Measurements from ENCODE around the gene MBNL2.

The MBNL2 gene

DNA sequence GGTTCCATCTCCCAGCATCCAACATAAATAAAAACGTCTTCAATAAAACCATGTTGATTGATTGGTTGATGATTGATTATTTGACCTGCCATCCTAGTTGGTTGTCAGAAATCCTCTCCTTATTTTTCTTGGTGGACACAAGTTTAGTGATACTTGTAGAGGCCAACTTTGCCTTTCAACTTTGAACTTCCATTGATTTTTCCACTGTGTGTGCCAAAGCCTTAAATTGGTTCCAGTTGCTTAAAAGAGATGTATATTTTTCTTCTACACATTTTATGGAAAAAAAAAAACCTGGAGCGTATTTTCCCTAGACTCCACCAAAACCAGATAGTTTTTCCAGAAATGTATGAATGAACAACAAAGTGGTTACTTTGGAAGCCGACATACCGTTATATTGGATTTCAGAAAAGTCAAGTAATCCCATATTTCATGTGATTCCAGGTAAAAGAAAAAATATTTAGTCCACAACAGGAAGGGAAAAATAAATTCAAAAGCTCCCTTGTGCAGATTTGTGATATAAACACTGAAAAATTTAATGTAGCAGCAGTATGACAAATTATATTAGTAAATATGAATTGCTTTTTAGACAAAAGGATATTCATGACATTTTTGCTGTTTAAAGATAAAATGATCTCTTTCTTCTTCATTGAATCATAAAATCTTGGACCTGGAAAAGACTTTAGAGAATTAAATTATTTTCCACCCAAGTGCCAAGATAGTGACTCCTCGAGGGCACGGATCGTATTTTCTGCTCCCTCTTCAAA is 85.2 kb downstream of the MBNL2 start:
- Histone ChIP-seq H3K4me3 (replicated peaks; ENCODE audit: insufficient read depth, low read length) (no peak overlapping the region), H3K27ac (replicated peaks) (no peak overlapping the region), H3K27me3 (ENCODE audit: insufficient read depth, poor library complexity, severe bottlenecking) (no peaks in the 10 kb centered on the region)
- TF ChIP-seq POLR2AphosphoS5 (IDR thresholded peaks at IDR 0.05; ENCODE audit: low read depth) (no peak), GABPA (IDR thresholded peaks at IDR 0.05; ENCODE audit: low read depth) (no peak), SPI1 (IDR thresholded peaks at IDR 0.05; ENCODE audit: borderline replicate concordance, low read depth) (no peak)
- TF ChIP-seq, protein P1, sequence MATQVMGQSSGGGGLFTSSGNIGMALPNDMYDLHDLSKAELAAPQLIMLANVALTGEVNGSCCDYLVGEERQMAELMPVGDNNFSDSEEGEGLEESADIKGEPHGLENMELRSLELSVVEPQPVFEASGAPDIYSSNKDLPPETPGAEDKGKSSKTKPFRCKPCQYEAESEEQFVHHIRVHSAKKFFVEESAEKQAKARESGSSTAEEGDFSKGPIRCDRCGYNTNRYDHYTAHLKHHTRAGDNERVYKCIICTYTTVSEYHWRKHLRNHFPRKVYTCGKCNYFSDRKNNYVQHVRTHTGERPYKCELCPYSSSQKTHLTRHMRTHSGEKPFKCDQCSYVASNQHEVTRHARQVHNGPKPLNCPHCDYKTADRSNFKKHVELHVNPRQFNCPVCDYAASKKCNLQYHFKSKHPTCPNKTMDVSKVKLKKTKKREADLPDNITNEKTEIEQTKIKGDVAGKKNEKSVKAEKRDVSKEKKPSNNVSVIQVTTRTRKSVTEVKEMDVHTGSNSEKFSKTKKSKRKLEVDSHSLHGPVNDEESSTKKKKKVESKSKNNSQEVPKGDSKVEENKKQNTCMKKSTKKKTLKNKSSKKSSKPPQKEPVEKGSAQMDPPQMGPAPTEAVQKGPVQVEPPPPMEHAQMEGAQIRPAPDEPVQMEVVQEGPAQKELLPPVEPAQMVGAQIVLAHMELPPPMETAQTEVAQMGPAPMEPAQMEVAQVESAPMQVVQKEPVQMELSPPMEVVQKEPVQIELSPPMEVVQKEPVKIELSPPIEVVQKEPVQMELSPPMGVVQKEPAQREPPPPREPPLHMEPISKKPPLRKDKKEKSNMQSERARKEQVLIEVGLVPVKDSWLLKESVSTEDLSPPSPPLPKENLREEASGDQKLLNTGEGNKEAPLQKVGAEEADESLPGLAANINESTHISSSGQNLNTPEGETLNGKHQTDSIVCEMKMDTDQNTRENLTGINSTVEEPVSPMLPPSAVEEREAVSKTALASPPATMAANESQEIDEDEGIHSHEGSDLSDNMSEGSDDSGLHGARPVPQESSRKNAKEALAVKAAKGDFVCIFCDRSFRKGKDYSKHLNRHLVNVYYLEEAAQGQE (IDR thresholded peaks at IDR 0.05; ENCODE audit: insufficient replicate concordance, low read depth), result no peak
- TF ChIP-seq, protein P2, sequence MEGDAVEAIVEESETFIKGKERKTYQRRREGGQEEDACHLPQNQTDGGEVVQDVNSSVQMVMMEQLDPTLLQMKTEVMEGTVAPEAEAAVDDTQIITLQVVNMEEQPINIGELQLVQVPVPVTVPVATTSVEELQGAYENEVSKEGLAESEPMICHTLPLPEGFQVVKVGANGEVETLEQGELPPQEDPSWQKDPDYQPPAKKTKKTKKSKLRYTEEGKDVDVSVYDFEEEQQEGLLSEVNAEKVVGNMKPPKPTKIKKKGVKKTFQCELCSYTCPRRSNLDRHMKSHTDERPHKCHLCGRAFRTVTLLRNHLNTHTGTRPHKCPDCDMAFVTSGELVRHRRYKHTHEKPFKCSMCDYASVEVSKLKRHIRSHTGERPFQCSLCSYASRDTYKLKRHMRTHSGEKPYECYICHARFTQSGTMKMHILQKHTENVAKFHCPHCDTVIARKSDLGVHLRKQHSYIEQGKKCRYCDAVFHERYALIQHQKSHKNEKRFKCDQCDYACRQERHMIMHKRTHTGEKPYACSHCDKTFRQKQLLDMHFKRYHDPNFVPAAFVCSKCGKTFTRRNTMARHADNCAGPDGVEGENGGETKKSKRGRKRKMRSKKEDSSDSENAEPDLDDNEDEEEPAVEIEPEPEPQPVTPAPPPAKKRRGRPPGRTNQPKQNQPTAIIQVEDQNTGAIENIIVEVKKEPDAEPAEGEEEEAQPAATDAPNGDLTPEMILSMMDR (IDR thresholded peaks at IDR 0.05; ENCODE audit: insufficient read depth, low read length), result no peak
- no peak for DNase-seq (ENCODE audit: low read depth in 1 of 2, low spot score in 1 of 2)

- H3K27ac ChIP-seq (replicated peaks), result no peak overlapping the region
Observed at GRCh38 chr13:97307882-97308624, 85.9 kb downstream of the MBNL2 start.

More at GRCh38 chr13:97307882-97308624, 85.9 kb downstream of the MBNL2 start:
- Histone ChIP-seq H3K4me3 (replicated peaks; ENCODE audit: insufficient read depth, low read length) (no peak overlapping the region), H3K27me3 (ENCODE audit: insufficient read depth, poor library complexity, severe bottlenecking) (no peaks in the 10 kb centered on the region)
- TF ChIP-seq GABPA (IDR thresholded peaks at IDR 0.05; ENCODE audit: low read depth) (no peak), POLR2AphosphoS5 (IDR thresholded peaks at IDR 0.05; ENCODE audit: low read depth) (no peak), SPI1 (IDR thresholded peaks at IDR 0.05; ENCODE audit: borderline replicate concordance, low read depth) (no peak)
- TF ChIP-seq, protein P1 (IDR thresholded peaks at IDR 0.05; ENCODE audit: insufficient replicate concordance, low read depth), result no peak
- TF ChIP-seq, protein P2 (IDR thresholded peaks at IDR 0.05; ENCODE audit: insufficient read depth, low read length), result no peak
- DNase-seq (ENCODE audit: low read depth in 1 of 2, low spot score in 1 of 2), result no peak

Measured in HL-60 (cell line).